Measurements from ENCODE around the gene VAPA.

DNA sequence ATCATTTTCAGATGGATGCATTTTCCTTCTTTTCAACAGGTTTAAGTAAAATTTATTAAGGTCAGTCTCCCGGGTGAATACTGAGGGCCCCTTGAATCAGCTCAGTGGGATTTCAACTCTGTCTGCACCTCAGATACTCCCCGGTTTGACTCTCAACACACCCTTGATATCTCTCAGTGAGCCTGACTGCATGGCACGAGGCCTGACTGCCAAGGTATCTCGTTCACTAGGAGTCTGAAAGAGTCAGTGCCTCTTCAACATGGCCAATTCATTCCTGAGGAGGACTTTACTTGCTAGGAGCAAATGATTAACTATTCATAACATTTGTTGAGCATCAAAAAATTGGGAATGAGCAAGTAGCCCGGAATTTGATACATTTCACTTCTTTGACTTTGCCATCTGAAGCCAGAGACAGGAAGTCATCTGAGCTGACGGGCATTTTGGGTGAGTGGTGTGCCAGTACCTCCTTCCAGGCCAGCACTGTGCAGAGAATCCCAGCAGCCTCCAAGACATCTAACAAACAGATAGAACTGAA lies 81.0 kb downstream of the VAPA start:
- TF ChIP-seq, protein P1, sequence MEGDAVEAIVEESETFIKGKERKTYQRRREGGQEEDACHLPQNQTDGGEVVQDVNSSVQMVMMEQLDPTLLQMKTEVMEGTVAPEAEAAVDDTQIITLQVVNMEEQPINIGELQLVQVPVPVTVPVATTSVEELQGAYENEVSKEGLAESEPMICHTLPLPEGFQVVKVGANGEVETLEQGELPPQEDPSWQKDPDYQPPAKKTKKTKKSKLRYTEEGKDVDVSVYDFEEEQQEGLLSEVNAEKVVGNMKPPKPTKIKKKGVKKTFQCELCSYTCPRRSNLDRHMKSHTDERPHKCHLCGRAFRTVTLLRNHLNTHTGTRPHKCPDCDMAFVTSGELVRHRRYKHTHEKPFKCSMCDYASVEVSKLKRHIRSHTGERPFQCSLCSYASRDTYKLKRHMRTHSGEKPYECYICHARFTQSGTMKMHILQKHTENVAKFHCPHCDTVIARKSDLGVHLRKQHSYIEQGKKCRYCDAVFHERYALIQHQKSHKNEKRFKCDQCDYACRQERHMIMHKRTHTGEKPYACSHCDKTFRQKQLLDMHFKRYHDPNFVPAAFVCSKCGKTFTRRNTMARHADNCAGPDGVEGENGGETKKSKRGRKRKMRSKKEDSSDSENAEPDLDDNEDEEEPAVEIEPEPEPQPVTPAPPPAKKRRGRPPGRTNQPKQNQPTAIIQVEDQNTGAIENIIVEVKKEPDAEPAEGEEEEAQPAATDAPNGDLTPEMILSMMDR (IDR thresholded peaks at IDR 0.05) = no peak
- TF ChIP-seq POLR2AphosphoS5 (IDR thresholded peaks at IDR 0.05; ENCODE audit: insufficient read depth in 1 of 2, low read depth in 1 of 2) = no peak

Measured in vagina (tissue), 2 donors.